ENCODE measurements around the gene CALML5.

Gene CALML5

DNA sequence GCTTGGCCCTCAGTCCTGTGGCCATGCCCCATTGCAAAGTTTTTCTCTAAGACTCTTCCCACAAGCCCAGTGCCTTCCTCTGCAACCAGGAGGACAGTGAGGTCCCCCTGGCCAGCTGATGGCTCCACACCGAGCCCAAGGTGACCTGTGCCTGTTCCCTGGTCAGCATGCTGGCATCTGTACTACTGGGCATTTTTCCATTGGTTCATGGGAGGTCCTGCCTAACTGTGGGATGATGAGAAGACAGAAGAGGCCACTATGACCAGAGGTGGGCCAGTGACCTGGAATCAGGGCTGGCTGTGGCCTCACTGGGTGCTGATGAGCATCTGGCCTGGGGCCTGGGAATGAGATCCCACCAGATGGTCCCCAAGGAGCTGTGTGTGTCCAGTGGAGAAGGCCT is 45.6 kb upstream of the CALML5 start:
- H3K4me3 ChIP-seq (ENCODE audit: low read depth, low read length): no peak overlapping the region
- TF ChIP-seq, protein P1, sequence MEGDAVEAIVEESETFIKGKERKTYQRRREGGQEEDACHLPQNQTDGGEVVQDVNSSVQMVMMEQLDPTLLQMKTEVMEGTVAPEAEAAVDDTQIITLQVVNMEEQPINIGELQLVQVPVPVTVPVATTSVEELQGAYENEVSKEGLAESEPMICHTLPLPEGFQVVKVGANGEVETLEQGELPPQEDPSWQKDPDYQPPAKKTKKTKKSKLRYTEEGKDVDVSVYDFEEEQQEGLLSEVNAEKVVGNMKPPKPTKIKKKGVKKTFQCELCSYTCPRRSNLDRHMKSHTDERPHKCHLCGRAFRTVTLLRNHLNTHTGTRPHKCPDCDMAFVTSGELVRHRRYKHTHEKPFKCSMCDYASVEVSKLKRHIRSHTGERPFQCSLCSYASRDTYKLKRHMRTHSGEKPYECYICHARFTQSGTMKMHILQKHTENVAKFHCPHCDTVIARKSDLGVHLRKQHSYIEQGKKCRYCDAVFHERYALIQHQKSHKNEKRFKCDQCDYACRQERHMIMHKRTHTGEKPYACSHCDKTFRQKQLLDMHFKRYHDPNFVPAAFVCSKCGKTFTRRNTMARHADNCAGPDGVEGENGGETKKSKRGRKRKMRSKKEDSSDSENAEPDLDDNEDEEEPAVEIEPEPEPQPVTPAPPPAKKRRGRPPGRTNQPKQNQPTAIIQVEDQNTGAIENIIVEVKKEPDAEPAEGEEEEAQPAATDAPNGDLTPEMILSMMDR (conservative IDR thresholded peaks at IDR 0.05; ENCODE audit: low read depth, low read length): no peak
- DNase-seq (ENCODE audit: low read depth): no peak

DNA sequence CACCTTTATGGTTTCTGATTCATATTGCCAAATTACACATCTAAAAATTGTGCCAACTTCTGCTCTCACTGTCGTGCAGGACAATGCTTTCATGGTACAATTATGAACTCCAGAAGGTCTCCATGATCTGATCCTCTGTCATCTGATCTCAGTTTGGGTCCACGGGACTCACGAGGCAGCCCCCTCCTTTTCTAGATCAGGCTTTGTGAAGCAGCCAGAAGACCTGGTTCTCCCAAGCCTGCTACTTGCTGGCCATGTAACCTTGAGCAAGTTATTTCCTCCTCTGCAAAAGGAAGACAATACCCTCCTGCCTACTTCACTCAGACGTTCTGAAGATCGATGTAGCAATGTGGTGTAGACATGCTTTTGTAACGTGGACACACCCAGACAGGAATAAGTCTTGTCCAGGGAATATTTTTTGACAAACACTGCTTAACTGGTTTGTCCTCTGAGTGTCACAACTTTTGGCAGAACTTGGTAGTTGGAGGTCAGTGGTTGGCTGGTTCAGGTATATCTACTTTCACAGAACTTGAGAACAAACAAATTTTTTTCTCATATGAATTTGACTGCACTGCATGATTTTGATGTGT is 44.9 kb upstream of the CALML5 start:
- no peak for DNase-seq (ENCODE audit: low read depth)
- TF ChIP-seq, protein P1 (conservative IDR thresholded peaks at IDR 0.05; ENCODE audit: low read depth, low read length): no peak
- no peak overlapping the region for H3K4me3 ChIP-seq (ENCODE audit: low read depth, low read length)

DNA sequence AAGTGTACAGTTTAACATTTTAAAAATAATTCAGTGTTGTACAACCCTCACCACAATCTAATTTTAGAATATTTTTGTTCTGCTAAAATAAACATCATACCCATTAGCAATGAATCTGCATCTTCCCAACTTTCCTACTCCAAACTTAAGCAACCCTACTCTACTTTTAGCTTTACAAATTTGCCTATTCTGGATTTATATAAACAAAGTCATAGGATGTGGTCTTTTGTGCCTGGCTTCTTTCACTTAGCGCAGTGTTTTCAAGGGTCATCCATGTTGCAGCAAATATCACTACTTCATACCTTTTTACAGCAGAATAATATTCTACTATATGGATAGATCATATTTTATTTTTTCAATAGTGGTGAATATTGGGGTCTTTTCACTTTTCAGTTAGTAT is 44.3 kb upstream of the CALML5 start:
- no peak for DNase-seq (ENCODE audit: low read depth)
- no peak overlapping the region for H3K4me3 ChIP-seq (ENCODE audit: low read depth, low read length)
- TF ChIP-seq, protein P1 (conservative IDR thresholded peaks at IDR 0.05; ENCODE audit: low read depth, low read length): no peak

DNA sequence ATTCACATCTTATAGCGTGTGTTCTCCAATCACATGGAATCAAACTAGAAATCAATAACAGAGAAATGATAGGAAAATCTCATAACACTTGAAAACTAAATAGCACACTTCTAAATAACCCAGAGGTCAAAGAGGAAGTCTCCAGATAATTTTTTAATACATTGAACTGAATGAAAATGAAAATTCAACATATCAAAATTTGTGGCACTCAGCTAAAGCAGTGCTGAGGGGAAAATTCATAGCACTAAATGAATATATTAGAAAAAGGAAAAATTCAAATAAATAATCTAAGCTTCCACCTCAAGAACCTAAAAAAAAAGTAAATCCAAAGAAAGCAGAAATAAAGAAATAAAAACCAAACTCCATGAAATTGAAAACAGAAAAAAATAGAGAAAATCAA is 42.7 kb upstream of the CALML5 start:
- no peak for DNase-seq (ENCODE audit: low read depth)
- TF ChIP-seq, protein P1 (conservative IDR thresholded peaks at IDR 0.05; ENCODE audit: low read depth, low read length): no peak
- no peak overlapping the region for H3K4me3 ChIP-seq (ENCODE audit: low read depth, low read length)

DNA sequence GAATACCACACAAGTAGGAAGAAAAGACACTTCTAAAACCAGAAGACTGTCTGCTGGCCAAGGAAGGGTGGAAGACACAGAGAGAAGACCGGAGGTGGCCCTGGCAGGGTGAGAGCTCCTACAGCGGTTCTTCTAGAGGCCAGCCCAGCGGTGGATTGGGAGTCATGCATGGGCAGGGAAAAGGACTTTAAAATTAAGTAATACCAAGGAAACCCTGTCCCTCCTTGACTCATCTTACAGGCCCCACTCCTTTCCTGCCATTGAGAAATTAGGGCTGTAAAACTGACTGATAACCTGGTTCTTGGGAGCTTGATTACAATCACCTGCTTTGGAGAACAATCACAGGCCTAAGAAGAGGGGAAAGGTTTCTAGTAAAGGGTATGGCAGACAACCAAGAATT is 41.5 kb upstream of the CALML5 start:
- DNase-seq (ENCODE audit: low read depth): no peak
- TF ChIP-seq, protein P1 (conservative IDR thresholded peaks at IDR 0.05; ENCODE audit: low read depth, low read length): no peak
- H3K4me3 ChIP-seq (ENCODE audit: low read depth, low read length): no peak overlapping the region

DNA sequence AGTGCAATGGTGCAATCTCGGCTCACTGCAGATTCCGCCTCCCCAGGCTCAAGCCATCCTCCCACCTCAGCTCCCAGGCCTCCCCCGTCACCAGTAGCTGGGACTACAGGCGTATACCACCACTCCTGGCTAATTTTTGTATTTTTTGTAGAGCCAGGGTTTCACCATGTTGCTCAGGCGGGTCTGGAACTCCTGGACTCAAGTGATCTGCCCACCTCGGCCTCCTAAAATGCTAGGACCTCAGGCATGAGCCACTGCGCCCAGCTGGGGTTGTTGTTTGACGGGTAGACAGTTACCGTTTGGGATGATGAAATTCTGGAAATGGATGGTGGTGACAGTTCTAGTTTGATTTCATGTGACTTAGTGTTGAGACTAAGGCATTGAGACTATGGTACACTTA is 40.7 kb upstream of the CALML5 start:
- no peak for DNase-seq (ENCODE audit: low read depth)
- TF ChIP-seq, protein P1 (conservative IDR thresholded peaks at IDR 0.05; ENCODE audit: low read depth, low read length): no peak
- no peak overlapping the region for H3K4me3 ChIP-seq (ENCODE audit: low read depth, low read length)

DNA sequence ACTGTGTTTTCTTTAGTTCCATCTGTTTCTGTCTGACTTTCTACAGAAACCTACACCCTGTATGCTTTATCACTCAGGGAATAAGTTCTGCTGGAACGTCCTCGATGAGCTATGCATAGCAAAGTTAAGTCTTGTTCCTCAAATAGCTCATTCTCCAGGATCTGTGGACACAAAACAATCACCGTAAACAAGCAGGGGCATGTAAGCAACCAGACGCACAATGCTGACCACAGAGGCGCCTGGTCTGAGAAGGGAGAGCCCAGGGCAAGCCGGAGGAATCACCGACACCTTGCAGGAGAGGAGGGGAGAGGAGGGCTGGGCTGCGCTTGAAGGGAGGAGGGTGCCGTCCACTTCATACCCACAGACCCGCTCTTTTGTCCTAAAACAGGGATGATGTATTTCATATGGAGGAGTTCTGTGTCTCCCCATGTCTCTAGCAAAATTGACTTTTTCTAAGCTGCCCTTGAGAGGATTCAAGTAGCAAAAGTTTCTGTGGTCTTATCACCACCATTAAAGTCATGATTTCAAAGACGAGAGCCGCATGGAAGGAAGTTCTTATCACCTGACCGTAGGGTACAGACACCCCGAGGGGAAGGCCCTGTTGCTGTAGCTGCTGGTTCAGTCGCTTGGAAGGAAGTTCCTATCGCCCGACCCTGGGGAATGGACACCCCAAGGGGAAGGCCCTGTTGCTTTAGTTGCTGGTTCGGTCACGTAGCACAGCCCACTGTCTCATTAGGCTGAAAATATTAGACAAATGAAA is 39.7 kb upstream of the CALML5 start:
- TF ChIP-seq, protein P1 (conservative IDR thresholded peaks at IDR 0.05; ENCODE audit: low read depth, low read length): no peak
- no peak for DNase-seq (ENCODE audit: low read depth)
- no peak overlapping the region for H3K4me3 ChIP-seq (ENCODE audit: low read depth, low read length)
